PFSK-1 (cell line): ENCODE results near the gene SUSD3.

Source experiments
- REST ChIP-seq, 2 experiments: IDR thresholded peaks; 2 replicates each; pipeline versions ENCODE4 v1.6.1 to v1.8.0; 2011 to 2012; ENCODE audit warnings: low read depth in 2 of 2, low read length in 2 of 2, control low read depth in 1 of 2, inconsistent platforms in 1 of 2, mild to moderate bottlenecking in 1 of 2, moderate library complexity in 1 of 2; ENCODE audit not compliant: insufficient read depth in 1 of 2
- SIN3A ChIP-seq: IDR thresholded peaks from 2 replicates; pipeline ENCODE4 v1.6.1; 2012; ENCODE audit warnings: mild to moderate bottlenecking, low read length, moderate library complexity, borderline replicate concordance; ENCODE audit not compliant: insufficient read depth
- TAF1 ChIP-seq: IDR thresholded peaks from 2 replicates; pipeline ENCODE4 v1.6.1; 2012; ENCODE audit warnings: low read length, control low read depth, borderline replicate concordance; ENCODE audit not compliant: insufficient read depth

- TF ChIP-seq TAF1, result no peak
- TF ChIP-seq SIN3A, result no peak
- no peak for TF ChIP-seq REST (IDR thresholded peaks at IDR 0.05; ENCODE audit: insufficient read depth in 1 of 2, low read depth in 2 of 2, low read length in 2 of 2)
Observed at GRCh38 chr9:93085676-93086075, 27.2 kb downstream of the SUSD3 start.
